ENCODE data around the gene CLCN1. TPM values are rescaled to one million over a fixed set of nuclear protein-coding genes. Genes with fewer than 3 reads are reported as not detected.

Gene CLCN1
- total RNA-seq, 2 experiments from 2014 or later, result not detected

DNA sequence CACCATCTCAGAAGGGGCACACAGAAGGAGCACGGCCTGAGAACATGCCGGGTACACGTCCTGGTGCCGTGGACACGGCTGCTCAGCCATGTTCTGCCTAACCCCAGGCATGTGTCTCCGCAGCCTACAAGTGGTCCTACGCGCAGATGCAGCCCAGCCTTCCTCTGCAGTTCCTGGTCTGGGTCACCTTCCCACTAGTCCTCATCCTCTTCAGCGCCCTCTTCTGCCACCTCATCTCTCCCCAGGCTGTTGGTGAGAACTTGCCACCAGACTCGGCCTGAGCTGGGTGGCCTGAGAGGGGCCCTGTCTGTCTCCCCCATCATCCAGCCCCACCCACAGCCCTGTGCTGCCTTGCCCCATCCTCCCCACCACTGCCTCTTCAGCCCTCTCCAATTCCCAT lies 5.3 kb downstream of the CLCN1 start:
- Mint-ChIP-seq H3K27me3 (ENCODE audit: low read depth) (no peaks in the 10 kb centered on the region), H3K27ac (no peak overlapping the region), H3K4me3 (no peak overlapping the region), H3K36me3 (ENCODE audit: low read depth) (no peaks in the 10 kb centered on the region), H3K9me3 (no peaks in the 10 kb centered on the region), H3K4me1 (ENCODE audit: low read depth) (peaks cover 5% of the 10 kb centered on the region)
- DNase-seq, result no peak
- CTCF ChIA-PET, result interaction anchor here (1.5 kb wide), 1 partner anchor 24 kb away, joined by 4 read pairs; no protein-coding TSS in a partner anchor
- intact Hi-C loops (cut with micrococcal nuclease), result no loop called here

- no peak overlapping the region for H3K4me3 Mint-ChIP-seq
These were observed 5.8 kb downstream of the CLCN1 start for GRCh38 chr7:143321734-143322133.

DNA sequence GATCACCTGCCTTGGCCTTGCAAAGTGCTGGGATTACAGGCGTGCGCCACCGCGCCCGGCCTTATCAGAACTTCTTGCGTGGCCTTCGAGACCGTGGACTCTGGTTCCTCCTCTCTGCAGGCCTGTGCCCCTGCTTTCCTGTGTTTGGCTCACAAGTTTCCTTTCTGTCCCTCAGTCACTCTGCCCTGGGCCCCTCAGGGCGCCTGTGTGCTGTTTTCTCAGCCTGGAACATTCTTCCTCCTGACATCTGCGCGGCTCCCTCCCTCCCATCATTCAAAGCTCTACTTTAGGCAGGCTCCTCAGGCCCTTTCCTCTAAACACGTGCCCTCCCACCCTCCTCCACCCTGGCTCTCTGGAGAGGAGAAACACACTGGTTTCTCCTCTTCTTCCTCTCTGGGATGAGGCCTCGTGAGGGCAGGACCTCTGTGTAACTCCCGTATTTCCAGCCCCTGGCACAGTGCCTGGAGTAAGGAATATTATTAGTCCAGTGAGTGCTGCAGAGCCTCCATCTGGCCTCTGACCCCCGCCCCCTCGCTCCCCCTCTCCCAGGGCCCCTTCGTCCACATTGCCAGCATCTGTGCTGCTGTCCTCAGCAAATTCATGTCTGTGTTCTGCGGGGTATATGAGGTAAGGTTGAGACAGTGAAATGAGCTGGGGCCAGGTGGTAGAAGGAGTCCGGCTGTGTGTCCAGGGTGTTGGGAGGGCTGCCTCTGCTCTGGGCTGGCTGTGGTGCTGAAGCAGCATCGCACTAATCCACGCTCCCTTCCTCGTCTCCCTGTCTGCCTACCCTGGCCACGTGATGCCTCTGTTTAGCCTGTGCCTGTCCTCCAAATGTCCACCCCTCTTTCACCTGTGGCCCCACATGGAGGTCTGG lies 7.1 kb downstream of the CLCN1 start:
- H3K4me1 Mint-ChIP-seq (ENCODE audit: low read depth), result peaks cover 5% of the 10 kb centered on the region
- no peaks in the 10 kb centered on the region for H3K36me3 Mint-ChIP-seq (ENCODE audit: low read depth)
- no peak for DNase-seq
- H3K27ac Mint-ChIP-seq, result no peak overlapping the region
- no peak overlapping the region for H3K4me3 Mint-ChIP-seq
- intact Hi-C loops (cut with micrococcal nuclease), result no loop called here
- CTCF ChIA-PET, result interaction anchor here (1.5 kb wide), 1 partner anchor 22 kb away, joined by 4 read pairs; no protein-coding TSS in a partner anchor
- H3K9me3 Mint-ChIP-seq, result no peaks in the 10 kb centered on the region
- no peaks in the 10 kb centered on the region for H3K27me3 Mint-ChIP-seq (ENCODE audit: low read depth)

More at GRCh38 chr7:143321734-143322133, 5.8 kb downstream of the CLCN1 start:
- H3K9me3 Mint-ChIP-seq, result no peaks in the 10 kb centered on the region
- CTCF ChIA-PET, result interaction anchor here (1.5 kb wide), 1 partner anchor 24 kb away, joined by 4 read pairs; no protein-coding TSS in a partner anchor
- H3K27me3 Mint-ChIP-seq (ENCODE audit: low read depth), result no peaks in the 10 kb centered on the region
- DNase-seq, result peak; percentile 25
- intact Hi-C loops (cut with micrococcal nuclease), result no loop called here
- H3K4me1 Mint-ChIP-seq (ENCODE audit: low read depth), result peaks cover 5% of the 10 kb centered on the region
- H3K36me3 Mint-ChIP-seq (ENCODE audit: low read depth), result no peaks in the 10 kb centered on the region
- H3K27ac Mint-ChIP-seq, result no peak overlapping the region

- intact Hi-C loops (cut with micrococcal nuclease), result no loop called here
- Mint-ChIP-seq H3K36me3 (ENCODE audit: low read depth) (no peaks in the 10 kb centered on the region), H3K9me3 (no peaks in the 10 kb centered on the region), H3K4me1 (ENCODE audit: low read depth) (peaks cover 5% of the 10 kb centered on the region), H3K4me3 (no peak overlapping the region), H3K27me3 (ENCODE audit: low read depth) (no peaks in the 10 kb centered on the region), H3K27ac (no peak overlapping the region)
- CTCF ChIA-PET, result no interaction called here
- DNase-seq, result no peak
These were observed 7.7 kb downstream of the CLCN1 start for GRCh38 chr7:143323653-143324052.

DNA sequence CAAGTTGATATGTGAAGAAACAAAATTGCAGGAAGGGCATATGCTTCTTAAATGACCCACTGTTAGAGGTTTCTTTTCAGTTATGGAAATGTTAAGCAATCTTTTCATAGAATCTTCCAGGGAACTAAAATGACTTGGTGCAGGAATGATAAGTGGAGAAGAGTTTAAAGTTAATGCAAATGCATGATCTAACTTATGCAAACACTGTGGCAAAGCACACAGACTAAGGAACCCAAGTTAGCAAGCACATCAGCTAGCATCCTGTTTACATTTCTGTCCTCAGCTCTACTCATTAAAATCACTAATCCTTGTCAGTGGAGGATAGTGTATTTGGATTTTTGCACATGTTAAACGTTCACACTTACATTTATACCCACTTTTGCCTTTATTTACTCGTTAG lies 9.3 kb downstream of the CLCN1 start:
- H3K27ac Mint-ChIP-seq, result no peak overlapping the region
- no peaks in the 10 kb centered on the region for H3K36me3 Mint-ChIP-seq (ENCODE audit: low read depth)
- CTCF ChIA-PET, result interaction anchor here (1.2 kb wide), 2 partner anchors 20 to 47 kb away, joined by 3 to 4 read pairs; no protein-coding TSS in a partner anchor
- intact Hi-C loops (cut with micrococcal nuclease), result no loop called here
- no peak overlapping the region for H3K4me3 Mint-ChIP-seq
- H3K4me1 Mint-ChIP-seq (ENCODE audit: low read depth), result peaks cover 5% of the 10 kb centered on the region
- no peak for DNase-seq
- no peaks in the 10 kb centered on the region for H3K9me3 Mint-ChIP-seq
- H3K27me3 Mint-ChIP-seq (ENCODE audit: low read depth), result no peaks in the 10 kb centered on the region

DNA sequence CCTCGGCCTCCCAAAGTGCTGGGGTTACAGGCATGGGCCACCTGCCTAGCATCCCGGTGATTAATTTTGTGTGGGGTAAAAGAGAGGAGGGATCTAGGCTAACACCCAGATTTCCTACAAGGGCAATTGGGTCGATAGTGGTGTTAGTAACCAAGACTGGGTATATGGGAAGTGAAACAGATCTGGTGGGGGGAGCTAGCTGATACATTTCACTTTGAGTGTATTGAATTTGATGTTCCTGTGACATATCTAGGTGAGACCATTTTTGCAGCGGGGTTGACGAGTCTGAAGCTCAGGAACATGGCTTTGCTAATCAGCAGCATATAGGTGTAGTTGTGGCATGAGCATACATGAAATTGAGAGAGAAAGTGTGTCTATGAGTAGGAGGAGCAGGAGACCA lies 12.0 kb downstream of the CLCN1 start:
- H3K27ac Mint-ChIP-seq, result no peak overlapping the region
- H3K27me3 Mint-ChIP-seq (ENCODE audit: low read depth), result no peaks in the 10 kb centered on the region
- DNase-seq, result no peak
- intact Hi-C loops (cut with micrococcal nuclease), result no loop called here
- peaks cover 5% of the 10 kb centered on the region for H3K4me1 Mint-ChIP-seq (ENCODE audit: low read depth)
- CTCF ChIA-PET, result interaction anchor here (1.1 to 1.5 kb wide), 5 partner anchors 10 to 113 kb away, joined by 3 to 4 read pairs (median 4); no protein-coding TSS in a partner anchor
- H3K9me3 Mint-ChIP-seq, result no peaks in the 10 kb centered on the region
- H3K36me3 Mint-ChIP-seq (ENCODE audit: low read depth), result no peaks in the 10 kb centered on the region
- no peak overlapping the region for H3K4me3 Mint-ChIP-seq

DNA sequence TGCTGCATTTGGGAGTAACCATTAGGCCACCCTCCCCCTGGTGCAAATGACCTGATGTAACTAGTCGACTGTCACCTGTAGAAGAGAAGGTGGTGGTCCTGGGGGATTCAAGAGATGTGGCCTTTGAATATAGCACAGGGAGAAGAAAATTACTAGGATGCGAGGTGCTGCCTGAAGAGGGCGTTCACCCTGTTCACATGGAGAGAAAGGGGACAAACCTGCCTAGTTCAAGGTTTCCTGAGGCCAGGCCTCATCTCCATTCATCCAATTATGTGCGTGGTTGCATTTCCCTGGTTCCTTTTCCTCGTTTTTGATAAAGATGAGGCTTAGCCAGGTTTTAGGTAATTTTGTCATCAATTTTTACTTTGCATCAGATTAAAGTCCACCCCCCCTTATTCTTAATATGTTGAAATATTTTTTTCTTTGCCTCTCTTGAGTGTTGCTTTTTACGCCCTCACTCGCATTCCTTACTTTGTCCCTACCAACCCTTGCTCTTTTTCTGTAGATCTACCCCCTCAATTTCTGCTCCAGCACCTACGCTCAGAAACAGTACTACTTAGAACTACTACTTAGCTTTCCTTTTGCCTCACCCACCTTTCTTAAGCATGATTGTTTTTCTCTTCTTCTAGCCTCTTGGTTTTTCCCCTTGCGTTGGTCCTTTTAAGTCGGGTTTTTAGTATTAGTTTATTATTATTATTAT lies 13.7 kb downstream of the CLCN1 start:
- H3K4me3 Mint-ChIP-seq, result no peak overlapping the region

GRCh38 chr7:143331179-143331801 lies 15.4 kb downstream of the CLCN1 start:
- Mint-ChIP-seq H3K27ac (no peak overlapping the region), H3K36me3 (ENCODE audit: low read depth) (no peaks in the 10 kb centered on the region)

More for the DNA sequence above, 13.7 kb downstream of the CLCN1 start:
- Mint-ChIP-seq H3K9me3 (no peaks in the 10 kb centered on the region), H3K4me1 (ENCODE audit: low read depth) (peaks cover 5% of the 10 kb centered on the region), H3K27me3 (ENCODE audit: low read depth) (no peaks in the 10 kb centered on the region), H3K36me3 (ENCODE audit: low read depth) (no peaks in the 10 kb centered on the region), H3K27ac (no peak overlapping the region)
- intact Hi-C loops (cut with micrococcal nuclease), result no loop called here
- CTCF ChIA-PET, result interaction anchor here (0.8 kb wide), 2 partner anchors 30 to 50 kb away, joined by 3 read pairs; no protein-coding TSS in a partner anchor
- DNase-seq, result peak; percentile 12

DNA sequence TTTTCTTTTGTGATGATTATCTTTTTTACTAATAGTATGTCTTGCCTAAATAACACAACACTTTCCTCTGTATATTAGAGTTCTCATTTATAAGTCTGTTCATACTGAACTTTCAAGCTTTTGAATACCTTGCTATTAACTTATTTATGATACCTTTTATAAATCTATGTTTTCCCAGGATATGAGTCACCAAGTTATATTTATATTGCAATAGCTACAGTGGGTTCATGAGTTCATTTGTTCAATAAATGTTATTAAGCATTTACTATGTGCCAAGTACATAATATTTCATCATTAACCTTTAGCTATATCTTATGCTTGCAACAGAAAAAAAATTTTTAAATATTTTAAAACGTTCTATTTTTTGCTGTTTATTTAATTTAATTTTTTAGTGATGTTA lies 18.3 kb downstream of the CLCN1 start:
- Mint-ChIP-seq H3K27me3 (ENCODE audit: low read depth) (peaks cover 6% of the 10 kb centered on the region), H3K27ac (no peak overlapping the region), H3K4me3 (no peak overlapping the region), H3K4me1 (ENCODE audit: low read depth) (no peaks in the 10 kb centered on the region), H3K9me3 (no peaks in the 10 kb centered on the region), H3K36me3 (ENCODE audit: low read depth) (no peaks in the 10 kb centered on the region)
- DNase-seq, result no peak
- intact Hi-C loops (cut with micrococcal nuclease), result no loop called here
- CTCF ChIA-PET, result interaction anchor here (3.7 kb wide), 1 partner anchor 11 kb away, joined by 12 read pairs; no protein-coding TSS in a partner anchor

More at GRCh38 chr7:143331179-143331801, 15.4 kb downstream of the CLCN1 start:
- Mint-ChIP-seq H3K9me3 (no peaks in the 10 kb centered on the region), H3K4me3 (no peak overlapping the region), H3K4me1 (ENCODE audit: low read depth) (no peaks in the 10 kb centered on the region), H3K27me3 (ENCODE audit: low read depth) (peaks cover 3% of the 10 kb centered on the region)
- CTCF ChIA-PET, result interaction anchor here (1.1 kb wide), 1 partner anchor 848 kb away, joined by 4 read pairs; no protein-coding TSS in a partner anchor
- intact Hi-C loops (cut with micrococcal nuclease), result no loop called here
- no peak for DNase-seq

DNA sequence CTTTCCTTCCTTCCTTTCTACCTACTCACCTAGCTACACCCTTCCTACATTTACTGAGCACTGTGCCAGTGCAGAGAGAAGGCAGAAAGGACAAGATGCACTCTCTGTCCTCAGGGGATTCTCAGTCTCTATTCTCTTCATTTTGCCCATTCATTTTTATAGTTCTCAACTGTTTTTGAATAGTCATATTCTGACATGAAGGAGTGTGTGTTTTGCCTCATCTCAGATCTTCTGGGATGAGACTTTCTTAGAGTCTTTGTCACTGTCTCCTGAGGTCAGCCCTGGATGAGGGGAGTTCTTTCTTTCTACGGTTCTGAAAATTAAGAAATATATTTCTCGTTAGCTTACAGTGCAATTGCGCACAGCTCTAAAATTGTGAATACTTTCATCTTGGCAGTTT lies 21.3 kb downstream of the CLCN1 start:
- H3K4me1 Mint-ChIP-seq (ENCODE audit: low read depth), result no peaks in the 10 kb centered on the region
- H3K27me3 Mint-ChIP-seq (ENCODE audit: low read depth), result peaks cover 6% of the 10 kb centered on the region
- H3K4me3 Mint-ChIP-seq, result no peak overlapping the region
- intact Hi-C loops (cut with micrococcal nuclease), result no loop called here
- H3K27ac Mint-ChIP-seq, result no peak overlapping the region
- CTCF ChIA-PET, result interaction anchor here (0.6 to 3.7 kb wide), 6 partner anchors 8 to 277 kb away, joined by 3 to 12 read pairs (median 4); no protein-coding TSS in a partner anchor
- no peak for DNase-seq
- H3K9me3 Mint-ChIP-seq, result no peaks in the 10 kb centered on the region
- H3K36me3 Mint-ChIP-seq (ENCODE audit: low read depth), result no peaks in the 10 kb centered on the region

- Mint-ChIP-seq H3K4me1 (ENCODE audit: low read depth) (peaks cover 8% of the 10 kb centered on the region), H3K27ac (no peak overlapping the region), H3K27me3 (ENCODE audit: low read depth) (peaks cover 3% of the 10 kb centered on the region), H3K4me3 (no peak overlapping the region), H3K9me3 (no peaks in the 10 kb centered on the region), H3K36me3 (ENCODE audit: low read depth) (no peaks in the 10 kb centered on the region)
- no peak for DNase-seq
- CTCF ChIA-PET, result interaction anchor here (0.6 to 4.1 kb wide), 4 partner anchors 27 to 102 kb away, joined by 3 to 23 read pairs (median 4); no protein-coding TSS in a partner anchor
- intact Hi-C loops (cut with micrococcal nuclease), result no loop called here
These were observed 25.9 kb downstream of the CLCN1 start for GRCh38 chr7:143341842-143342241.

DNA sequence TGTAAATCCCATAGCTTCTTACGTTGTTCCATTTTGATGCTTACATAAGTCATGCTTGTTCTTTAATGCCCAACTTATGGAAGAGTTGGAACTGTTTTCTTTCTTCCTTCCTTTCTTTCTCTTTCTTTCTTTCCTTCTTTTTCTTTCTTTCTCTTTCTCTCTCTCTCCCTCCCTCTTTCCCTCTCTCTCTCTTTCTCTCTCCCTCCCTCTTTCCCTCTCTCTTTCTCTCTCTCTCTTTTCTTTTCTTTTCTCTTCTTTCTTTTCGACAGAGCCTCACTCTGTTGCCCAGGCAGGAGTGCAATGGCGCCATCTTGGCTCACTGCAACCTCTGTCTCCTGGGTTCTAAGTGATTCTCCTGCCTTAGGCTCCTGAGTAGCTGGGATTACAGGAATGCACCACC lies 27.7 kb downstream of the CLCN1 start:
- H3K4me1 Mint-ChIP-seq (ENCODE audit: low read depth), result peaks cover 8% of the 10 kb centered on the region
- intact Hi-C loops (cut with micrococcal nuclease), result no loop called here
- H3K9me3 Mint-ChIP-seq, result no peaks in the 10 kb centered on the region
- peaks cover 2% of the 10 kb centered on the region for H3K27me3 Mint-ChIP-seq (ENCODE audit: low read depth)
- H3K36me3 Mint-ChIP-seq (ENCODE audit: low read depth), result no peaks in the 10 kb centered on the region
- DNase-seq, result no peak
- H3K4me3 Mint-ChIP-seq, result no peak overlapping the region
- no peak overlapping the region for H3K27ac Mint-ChIP-seq
- CTCF ChIA-PET, result interaction anchor here (0.5 to 4.1 kb wide), 3 partner anchors 10 to 103 kb away, joined by 3 to 23 read pairs (median 3); partner anchors contain the start of gene EPHA1
